HL-60 (cell line): ENCODE results near the gene NAALADL2.

Experiments
- GABPA ChIP-seq: IDR thresholded peaks from 2 replicates; pipeline ENCODE4 v1.6.1; 2012; ENCODE audit warnings: low read depth
- TF ChIP-seq, protein P1 (sequence below): IDR thresholded peaks from one replicate; pipeline ENCODE4 v1.5.1; 2011; ENCODE audit warnings: low read length, control low read depth, inconsistent platforms; ENCODE audit not compliant: insufficient read depth

DNA sequence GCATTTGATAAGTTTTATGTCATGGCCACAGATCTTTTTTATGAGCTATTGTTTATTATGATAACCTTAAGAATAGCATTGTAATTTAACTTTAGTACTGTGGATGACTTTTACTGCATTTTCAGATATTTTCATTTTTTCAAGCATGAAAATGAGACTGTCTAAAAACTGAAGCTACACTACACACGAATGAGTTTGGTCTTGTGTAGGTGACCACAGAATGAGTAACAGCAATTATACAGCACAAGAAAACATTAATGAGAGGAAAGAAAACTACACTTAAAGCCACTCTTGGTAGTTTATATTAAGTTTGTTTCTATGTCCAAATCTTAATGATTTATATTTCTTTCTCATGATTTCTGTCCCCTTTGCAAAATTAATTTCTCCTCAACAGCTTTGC lies 809.2 kb downstream of the NAALADL2 start:
- TF ChIP-seq, protein P1, sequence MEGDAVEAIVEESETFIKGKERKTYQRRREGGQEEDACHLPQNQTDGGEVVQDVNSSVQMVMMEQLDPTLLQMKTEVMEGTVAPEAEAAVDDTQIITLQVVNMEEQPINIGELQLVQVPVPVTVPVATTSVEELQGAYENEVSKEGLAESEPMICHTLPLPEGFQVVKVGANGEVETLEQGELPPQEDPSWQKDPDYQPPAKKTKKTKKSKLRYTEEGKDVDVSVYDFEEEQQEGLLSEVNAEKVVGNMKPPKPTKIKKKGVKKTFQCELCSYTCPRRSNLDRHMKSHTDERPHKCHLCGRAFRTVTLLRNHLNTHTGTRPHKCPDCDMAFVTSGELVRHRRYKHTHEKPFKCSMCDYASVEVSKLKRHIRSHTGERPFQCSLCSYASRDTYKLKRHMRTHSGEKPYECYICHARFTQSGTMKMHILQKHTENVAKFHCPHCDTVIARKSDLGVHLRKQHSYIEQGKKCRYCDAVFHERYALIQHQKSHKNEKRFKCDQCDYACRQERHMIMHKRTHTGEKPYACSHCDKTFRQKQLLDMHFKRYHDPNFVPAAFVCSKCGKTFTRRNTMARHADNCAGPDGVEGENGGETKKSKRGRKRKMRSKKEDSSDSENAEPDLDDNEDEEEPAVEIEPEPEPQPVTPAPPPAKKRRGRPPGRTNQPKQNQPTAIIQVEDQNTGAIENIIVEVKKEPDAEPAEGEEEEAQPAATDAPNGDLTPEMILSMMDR, result no peak
- no peak for TF ChIP-seq GABPA
